Ectodermal cell (in vitro differentiated cells): ENCODE results near the gene FBXO24.
"Not testable (repeated sequence)": the region's sequence is repeated elsewhere in the genome, so short reads cannot be mapped to it uniquely, and the experiment has no call there.

Experiments used
- H3K27ac ChIP-seq: 2 replicates; pipeline ENCODE4 v1.7.0; 2013; ENCODE audit warnings: mild to moderate bottlenecking, low read depth, low read length; ENCODE audit not compliant: insufficient read depth, poor library complexity, severe bottlenecking
- H3K27me3 ChIP-seq: 2 replicates; pipeline ENCODE4 v1.7.0; 2013; ENCODE audit warnings: mild to moderate bottlenecking, low read length; ENCODE audit not compliant: insufficient read depth, control insufficient read depth, poor library complexity, severe bottlenecking
- H3K36me3 ChIP-seq: one replicate; pipeline ENCODE4 v1.7.0; 2013; ENCODE audit warnings: low read length; ENCODE audit not compliant: control insufficient read depth, insufficient read depth
- H3K4me1 ChIP-seq: one replicate; pipeline ENCODE4 v1.7.0; 2013; ENCODE audit warnings: low read length; ENCODE audit not compliant: control insufficient read depth, insufficient read depth
- H3K4me3 ChIP-seq: 2 replicates; pipeline ENCODE4 v1.7.0; 2013; ENCODE audit warnings: low read depth, low read length, control low read depth; ENCODE audit not compliant: insufficient read depth
- H3K9me3 ChIP-seq: 2 replicates; pipeline ENCODE4 v1.7.0; 2013; ENCODE audit warnings: mild to moderate bottlenecking, low read length, moderate library complexity; ENCODE audit not compliant: control insufficient read depth
- WGBS, 2 experiments: methylation state at CpG; one replicate each; pipeline ENCODE4 v1.1.7; 2013; ENCODE audit warnings: missing lambda C conversion rate in 2 of 2; 5-methylcytosine and 5-hydroxymethylcytosine counted together

Gene FBXO24

GRCh38 chr7:100544967-100545359, 41.2 kb upstream of the FBXO24 start:
- 88 to 89% methylated on average over 1 of the region's 1 CpG for WGBS, 2 experiments
- Histone ChIP-seq H3K27me3 (peaks cover 6% of the 10 kb centered on the region), H3K36me3 (no peaks in the 10 kb centered on the region), H3K4me3 (no peak overlapping the region), H3K4me1 (peaks cover 8% of the 10 kb centered on the region), H3K9me3 (no peaks in the 10 kb centered on the region), H3K27ac (no peak overlapping the region)

GRCh38 chr7:100545360-100546128, 40.6 kb upstream of the FBXO24 start:
- no peak overlapping the region for H3K4me3 ChIP-seq
- peaks cover under 1% of the 10 kb centered on the region for H3K27me3 ChIP-seq
- H3K4me1 ChIP-seq, result peaks cover 8% of the 10 kb centered on the region
- H3K27ac ChIP-seq, result no peak overlapping the region
- H3K36me3 ChIP-seq, result no peaks in the 10 kb centered on the region
- WGBS, 2 experiments, result 61 to 69% methylated on average over 3 of the region's 3 CpGs
- H3K9me3 ChIP-seq, result no peaks in the 10 kb centered on the region

DNA sequence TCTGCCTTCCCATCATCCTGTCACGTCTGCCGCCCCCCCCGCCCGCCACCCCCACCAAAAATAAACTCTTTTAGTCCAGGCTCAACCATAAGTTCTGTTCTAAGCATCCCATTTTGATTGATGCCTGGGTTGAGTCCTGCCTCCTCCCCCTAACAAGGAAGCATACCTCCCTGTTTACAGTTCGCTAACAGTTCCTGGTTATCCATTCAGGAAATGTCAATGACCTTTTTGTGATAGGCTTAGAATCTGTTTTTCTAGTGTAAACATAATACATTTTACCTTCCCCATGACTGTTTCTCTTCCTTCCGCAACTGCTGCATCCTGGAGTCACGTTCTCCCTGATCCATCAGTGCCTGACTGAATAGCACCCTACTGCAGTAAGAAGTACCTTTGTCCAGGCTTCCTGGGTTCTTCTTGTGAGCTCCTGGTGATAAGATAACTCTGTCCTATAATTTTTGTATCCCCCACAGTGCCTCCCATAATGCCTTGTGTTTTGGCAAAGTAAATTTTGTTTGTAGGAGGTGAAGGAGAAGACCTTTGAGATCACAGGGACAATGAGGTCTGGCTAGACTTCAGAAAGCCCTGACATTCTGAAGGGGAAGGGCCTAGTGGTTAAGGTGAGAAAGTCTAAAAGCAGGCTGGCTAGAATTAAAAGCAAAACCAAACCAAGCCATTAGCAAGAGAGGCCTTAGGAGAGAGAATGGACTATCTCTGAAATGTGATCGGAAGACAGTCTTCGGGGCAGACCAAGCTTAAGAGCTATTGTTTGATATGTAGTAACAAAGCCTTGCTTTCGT, 39.8 kb upstream of the FBXO24 start:
- no peaks in the 10 kb centered on the region for H3K9me3 ChIP-seq
- H3K27ac ChIP-seq, result no peak overlapping the region
- peaks cover 8% of the 10 kb centered on the region for H3K4me1 ChIP-seq
- H3K36me3 ChIP-seq, result no peaks in the 10 kb centered on the region
- H3K4me3 ChIP-seq, result no peak overlapping the region
- H3K27me3 ChIP-seq, result no peaks in the 10 kb centered on the region
- WGBS, 2 experiments, result 76 to 77% methylated on average over 10 of the region's 10 CpGs

- no peak overlapping the region for H3K27ac ChIP-seq
- no peak overlapping the region for H3K4me3 ChIP-seq
- WGBS, 2 experiments, result 82 to 85% methylated on average over 9 of the region's 9 CpGs
Measured at GRCh38 chr7:100546926-100547800, 39.0 kb upstream of the FBXO24 start.

GRCh38 chr7:100547872-100548271, 38.3 kb upstream of the FBXO24 start:
- Histone ChIP-seq H3K36me3 (no peaks in the 10 kb centered on the region), H3K4me3 (no peak overlapping the region), H3K4me1 (peaks cover 8% of the 10 kb centered on the region), H3K9me3 (no peaks in the 10 kb centered on the region), H3K27me3 (no peaks in the 10 kb centered on the region), H3K27ac (no peak overlapping the region)
- WGBS, 2 experiments, result 88 to 90% methylated on average over 2 of the region's 2 CpGs

More at GRCh38 chr7:100546926-100547800, 39.0 kb upstream of the FBXO24 start:
- no peaks in the 10 kb centered on the region for H3K27me3 ChIP-seq
- peaks cover 8% of the 10 kb centered on the region for H3K4me1 ChIP-seq
- no peaks in the 10 kb centered on the region for H3K36me3 ChIP-seq
- no peaks in the 10 kb centered on the region for H3K9me3 ChIP-seq

- H3K4me1 ChIP-seq, H3K27me3 ChIP-seq, H3K27ac ChIP-seq, H3K9me3 ChIP-seq, H3K36me3 ChIP-seq, H3K4me3 ChIP-seq: not testable (repeated sequence)
- WGBS, 2 experiments, result 91 to 92% methylated on average over 5 of the region's 5 CpGs
Measured at GRCh38 chr7:100548446-100548845, 37.7 kb upstream of the FBXO24 start.

- H3K27me3 ChIP-seq, result no peaks in the 10 kb centered on the region
- no peak overlapping the region for H3K27ac ChIP-seq
- H3K36me3 ChIP-seq, result peaks cover 4% of the 10 kb centered on the region
- H3K9me3 ChIP-seq, result no peaks in the 10 kb centered on the region
- H3K4me3 ChIP-seq, result no peak overlapping the region
- H3K4me1 ChIP-seq, result no peaks in the 10 kb centered on the region
- WGBS, 2 experiments, result 95 to 96% methylated on average over 2 of the region's 2 CpGs
Measured at GRCh38 chr7:100552532-100552931, 33.6 kb upstream of the FBXO24 start.

DNA sequence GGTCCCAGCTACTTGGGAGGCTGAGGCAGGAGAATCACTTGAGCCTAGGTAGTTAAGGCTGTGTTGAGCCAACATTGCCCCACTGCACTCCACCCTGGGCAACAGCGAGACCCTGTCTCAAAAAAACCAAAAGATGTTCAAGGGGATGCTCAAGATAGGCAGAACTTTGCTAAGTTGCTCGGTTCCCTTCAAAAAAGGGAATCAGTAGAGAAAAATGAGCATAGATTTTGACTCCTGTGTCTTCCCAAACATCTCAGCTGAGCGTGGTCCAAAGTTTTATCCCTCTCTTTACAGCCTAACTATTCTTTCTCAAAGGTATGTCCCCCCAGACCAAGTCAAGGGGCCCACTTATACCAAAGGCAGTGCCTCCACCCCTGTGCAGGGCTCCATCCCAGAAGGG, 33.1 kb upstream of the FBXO24 start:
- 92% methylated on average over 3 of the region's 3 CpGs for WGBS, 2 experiments

DNA sequence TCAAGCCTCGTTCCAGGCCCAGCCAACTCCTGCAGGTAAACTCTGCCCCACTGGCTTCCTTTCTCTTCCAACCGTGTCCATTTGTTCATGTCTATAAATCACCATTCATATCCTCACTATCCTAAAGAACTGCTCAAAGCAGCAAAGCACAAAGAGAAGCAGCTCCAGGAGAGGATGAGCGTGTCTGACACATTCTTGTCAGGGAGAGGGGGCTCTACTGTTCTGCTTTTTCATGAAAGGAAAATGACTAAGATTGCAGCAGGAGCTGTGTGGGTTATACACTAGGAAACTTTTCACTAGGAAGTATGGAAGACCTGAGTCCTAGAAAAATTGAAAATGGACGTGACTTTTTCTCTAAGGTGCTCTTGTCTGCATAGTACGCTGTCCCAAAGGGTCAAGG, 30.4 kb upstream of the FBXO24 start:
- H3K27ac ChIP-seq, result no peak overlapping the region
- H3K36me3 ChIP-seq, result peaks cover 4% of the 10 kb centered on the region
- no peaks in the 10 kb centered on the region for H3K9me3 ChIP-seq
- H3K4me1 ChIP-seq, result no peaks in the 10 kb centered on the region
- H3K27me3 ChIP-seq, result no peaks in the 10 kb centered on the region
- H3K4me3 ChIP-seq, result no peak overlapping the region
- 93 to 97% methylated on average over 5 of the region's 5 CpGs for WGBS, 2 experiments

More for the DNA sequence above, 33.1 kb upstream of the FBXO24 start:
- Histone ChIP-seq H3K9me3 (no peaks in the 10 kb centered on the region), H3K4me3 (no peak overlapping the region), H3K27me3 (no peaks in the 10 kb centered on the region), H3K27ac (no peak overlapping the region), H3K36me3 (peaks cover 4% of the 10 kb centered on the region), H3K4me1 (no peaks in the 10 kb centered on the region)

DNA sequence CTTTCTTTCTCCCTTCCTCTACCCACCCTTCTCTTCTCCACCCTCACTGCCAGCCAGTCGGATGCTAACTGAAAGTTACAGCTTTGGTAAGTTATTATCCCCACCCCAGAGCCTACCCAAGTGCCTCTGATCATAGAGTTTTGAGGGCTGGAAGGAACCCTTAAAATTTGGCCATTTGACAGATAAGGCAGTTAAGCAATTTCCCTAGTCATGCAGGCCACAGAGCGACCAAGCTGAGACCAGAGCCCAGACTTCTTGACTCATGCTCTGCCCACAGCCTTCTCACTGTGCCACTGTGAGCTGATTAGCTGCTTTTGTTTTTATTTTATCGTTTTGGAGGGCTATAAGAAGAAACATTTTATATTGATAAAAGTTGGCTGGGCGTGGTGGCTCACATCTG, 29.6 kb upstream of the FBXO24 start:
- 85 to 93% methylated on average over 4 of the region's 4 CpGs for WGBS, 2 experiments
- H3K9me3 ChIP-seq, result no peaks in the 10 kb centered on the region
- no peaks in the 10 kb centered on the region for H3K4me1 ChIP-seq
- peaks cover 4% of the 10 kb centered on the region for H3K36me3 ChIP-seq
- no peaks in the 10 kb centered on the region for H3K27me3 ChIP-seq
- H3K27ac ChIP-seq, result no peak overlapping the region
- no peak overlapping the region for H3K4me3 ChIP-seq
